ENCODE measurements around the gene RASGRF2.

Gene RASGRF2

GRCh38 chr5:81065492-81065891, 105.3 kb downstream of the RASGRF2 start:
- Histone ChIP-seq H3K27me3 (ENCODE audit: insufficient read depth, poor library complexity, severe bottlenecking) (no peaks in the 10 kb centered on the region), H3K27ac (replicated peaks) (no peak overlapping the region), H3K4me3 (replicated peaks; ENCODE audit: insufficient read depth, low read length) (no peak overlapping the region)
- DNase-seq (ENCODE audit: low read depth in 1 of 2, low spot score in 1 of 2) = no peak
- TF ChIP-seq SPI1 (IDR thresholded peaks at IDR 0.05; ENCODE audit: borderline replicate concordance, low read depth) (no peak), CTCF (IDR thresholded peaks at IDR 0.05; ENCODE audit: insufficient read depth, low read length) (no peak), POLR2AphosphoS5 (IDR thresholded peaks at IDR 0.05; ENCODE audit: low read depth) (no peak), GABPA (IDR thresholded peaks at IDR 0.05; ENCODE audit: low read depth) (no peak)
- TF ChIP-seq, protein P1, sequence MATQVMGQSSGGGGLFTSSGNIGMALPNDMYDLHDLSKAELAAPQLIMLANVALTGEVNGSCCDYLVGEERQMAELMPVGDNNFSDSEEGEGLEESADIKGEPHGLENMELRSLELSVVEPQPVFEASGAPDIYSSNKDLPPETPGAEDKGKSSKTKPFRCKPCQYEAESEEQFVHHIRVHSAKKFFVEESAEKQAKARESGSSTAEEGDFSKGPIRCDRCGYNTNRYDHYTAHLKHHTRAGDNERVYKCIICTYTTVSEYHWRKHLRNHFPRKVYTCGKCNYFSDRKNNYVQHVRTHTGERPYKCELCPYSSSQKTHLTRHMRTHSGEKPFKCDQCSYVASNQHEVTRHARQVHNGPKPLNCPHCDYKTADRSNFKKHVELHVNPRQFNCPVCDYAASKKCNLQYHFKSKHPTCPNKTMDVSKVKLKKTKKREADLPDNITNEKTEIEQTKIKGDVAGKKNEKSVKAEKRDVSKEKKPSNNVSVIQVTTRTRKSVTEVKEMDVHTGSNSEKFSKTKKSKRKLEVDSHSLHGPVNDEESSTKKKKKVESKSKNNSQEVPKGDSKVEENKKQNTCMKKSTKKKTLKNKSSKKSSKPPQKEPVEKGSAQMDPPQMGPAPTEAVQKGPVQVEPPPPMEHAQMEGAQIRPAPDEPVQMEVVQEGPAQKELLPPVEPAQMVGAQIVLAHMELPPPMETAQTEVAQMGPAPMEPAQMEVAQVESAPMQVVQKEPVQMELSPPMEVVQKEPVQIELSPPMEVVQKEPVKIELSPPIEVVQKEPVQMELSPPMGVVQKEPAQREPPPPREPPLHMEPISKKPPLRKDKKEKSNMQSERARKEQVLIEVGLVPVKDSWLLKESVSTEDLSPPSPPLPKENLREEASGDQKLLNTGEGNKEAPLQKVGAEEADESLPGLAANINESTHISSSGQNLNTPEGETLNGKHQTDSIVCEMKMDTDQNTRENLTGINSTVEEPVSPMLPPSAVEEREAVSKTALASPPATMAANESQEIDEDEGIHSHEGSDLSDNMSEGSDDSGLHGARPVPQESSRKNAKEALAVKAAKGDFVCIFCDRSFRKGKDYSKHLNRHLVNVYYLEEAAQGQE (IDR thresholded peaks at IDR 0.05; ENCODE audit: insufficient replicate concordance, low read depth) = no peak

GRCh38 chr5:81066102-81066501, 105.9 kb downstream of the RASGRF2 start:
- no peak overlapping the region for H3K27ac ChIP-seq (replicated peaks)
- no peaks in the 10 kb centered on the region for H3K27me3 ChIP-seq (ENCODE audit: insufficient read depth, poor library complexity, severe bottlenecking)
- DNase-seq (ENCODE audit: low read depth in 1 of 2, low spot score in 1 of 2) = no peak
- no peak for TF ChIP-seq CTCF (IDR thresholded peaks at IDR 0.05; ENCODE audit: insufficient read depth, low read length)
- TF ChIP-seq GABPA (IDR thresholded peaks at IDR 0.05; ENCODE audit: low read depth) = no peak
- TF ChIP-seq SPI1 (IDR thresholded peaks at IDR 0.05; ENCODE audit: borderline replicate concordance, low read depth) = no peak
- TF ChIP-seq, protein P1 (IDR thresholded peaks at IDR 0.05; ENCODE audit: insufficient replicate concordance, low read depth) = no peak
- TF ChIP-seq POLR2AphosphoS5 (IDR thresholded peaks at IDR 0.05; ENCODE audit: low read depth) = no peak
- no peak overlapping the region for H3K4me3 ChIP-seq (replicated peaks; ENCODE audit: insufficient read depth, low read length)

GRCh38 chr5:81067406-81067805, 107.2 kb downstream of the RASGRF2 start:
- TF ChIP-seq SPI1 (IDR thresholded peaks at IDR 0.05; ENCODE audit: borderline replicate concordance, low read depth) (no peak), POLR2AphosphoS5 (IDR thresholded peaks at IDR 0.05; ENCODE audit: low read depth) (no peak), CTCF (IDR thresholded peaks at IDR 0.05; ENCODE audit: insufficient read depth, low read length) (no peak), GABPA (IDR thresholded peaks at IDR 0.05; ENCODE audit: low read depth) (no peak)
- TF ChIP-seq, protein P1 (IDR thresholded peaks at IDR 0.05; ENCODE audit: insufficient replicate concordance, low read depth) = no peak
- Histone ChIP-seq H3K27ac (replicated peaks) (no peak overlapping the region), H3K27me3 (ENCODE audit: insufficient read depth, poor library complexity, severe bottlenecking) (no peaks in the 10 kb centered on the region), H3K4me3 (replicated peaks; ENCODE audit: insufficient read depth, low read length) (no peak overlapping the region)
- no peak for DNase-seq (ENCODE audit: low read depth in 1 of 2, low spot score in 1 of 2)
